GM19193 (cell line): ENCODE measurements around the gene ZNF827.

Source experiments
- POLR2A ChIP-seq: IDR thresholded peaks from 4 replicates; pipeline ENCODE4 v1.6.1; 2011; ENCODE audit not compliant: insufficient read depth, insufficient read length; ENCODE audit errors: extremely low read depth

ZNF827 gene

DNA sequence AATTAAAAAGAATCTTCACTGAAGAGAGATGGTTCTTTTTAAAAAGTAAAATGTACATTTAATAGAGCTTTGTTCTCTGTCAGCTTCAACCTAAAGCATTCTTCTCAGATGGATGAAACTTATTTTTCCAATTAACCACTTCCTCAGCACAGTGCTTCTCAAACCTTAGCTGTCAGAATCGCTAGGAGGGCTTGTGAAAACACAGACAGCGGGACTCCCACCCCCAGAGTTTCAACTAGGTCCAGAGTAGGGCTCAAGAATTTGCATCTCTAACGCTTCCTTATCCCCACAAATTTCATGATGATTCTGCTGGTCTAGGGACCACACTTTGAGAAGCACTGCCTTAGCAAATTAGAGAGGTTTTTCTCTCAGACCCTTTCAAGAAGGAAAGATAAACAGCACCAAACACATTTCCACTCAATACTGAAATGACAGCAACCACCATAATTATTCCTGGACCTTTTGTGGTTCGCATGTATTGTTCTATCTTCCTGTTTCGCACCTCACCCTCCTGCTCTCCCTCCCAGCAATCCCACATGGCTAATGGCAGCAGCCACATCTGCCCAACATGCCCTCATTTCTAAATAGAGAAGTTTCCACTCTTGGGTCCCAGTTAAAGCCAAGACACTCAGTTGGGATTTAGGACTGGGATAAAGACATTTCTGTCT lies 73.2 kb downstream of the ZNF827 start:
- no peak for TF ChIP-seq POLR2A

DNA sequence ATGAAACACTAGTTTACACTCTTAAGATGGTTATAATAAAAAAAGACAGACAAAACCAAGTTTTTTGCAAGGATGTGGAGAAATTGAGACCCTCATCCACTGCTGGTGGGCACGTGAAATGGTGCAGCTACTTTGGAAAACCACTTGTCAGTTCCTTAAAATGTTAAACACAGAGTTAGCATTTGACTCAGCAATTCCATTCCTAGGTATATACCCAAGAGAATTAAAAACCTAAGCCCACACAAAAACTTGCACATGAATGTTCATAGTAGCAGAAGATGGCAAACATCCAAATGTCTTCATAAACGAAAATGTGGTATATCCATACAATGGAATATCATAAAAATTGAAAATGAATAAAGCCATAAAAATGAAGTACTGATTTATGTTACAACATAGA lies 75.4 kb downstream of the ZNF827 start:
- TF ChIP-seq POLR2A, result no peak

DNA sequence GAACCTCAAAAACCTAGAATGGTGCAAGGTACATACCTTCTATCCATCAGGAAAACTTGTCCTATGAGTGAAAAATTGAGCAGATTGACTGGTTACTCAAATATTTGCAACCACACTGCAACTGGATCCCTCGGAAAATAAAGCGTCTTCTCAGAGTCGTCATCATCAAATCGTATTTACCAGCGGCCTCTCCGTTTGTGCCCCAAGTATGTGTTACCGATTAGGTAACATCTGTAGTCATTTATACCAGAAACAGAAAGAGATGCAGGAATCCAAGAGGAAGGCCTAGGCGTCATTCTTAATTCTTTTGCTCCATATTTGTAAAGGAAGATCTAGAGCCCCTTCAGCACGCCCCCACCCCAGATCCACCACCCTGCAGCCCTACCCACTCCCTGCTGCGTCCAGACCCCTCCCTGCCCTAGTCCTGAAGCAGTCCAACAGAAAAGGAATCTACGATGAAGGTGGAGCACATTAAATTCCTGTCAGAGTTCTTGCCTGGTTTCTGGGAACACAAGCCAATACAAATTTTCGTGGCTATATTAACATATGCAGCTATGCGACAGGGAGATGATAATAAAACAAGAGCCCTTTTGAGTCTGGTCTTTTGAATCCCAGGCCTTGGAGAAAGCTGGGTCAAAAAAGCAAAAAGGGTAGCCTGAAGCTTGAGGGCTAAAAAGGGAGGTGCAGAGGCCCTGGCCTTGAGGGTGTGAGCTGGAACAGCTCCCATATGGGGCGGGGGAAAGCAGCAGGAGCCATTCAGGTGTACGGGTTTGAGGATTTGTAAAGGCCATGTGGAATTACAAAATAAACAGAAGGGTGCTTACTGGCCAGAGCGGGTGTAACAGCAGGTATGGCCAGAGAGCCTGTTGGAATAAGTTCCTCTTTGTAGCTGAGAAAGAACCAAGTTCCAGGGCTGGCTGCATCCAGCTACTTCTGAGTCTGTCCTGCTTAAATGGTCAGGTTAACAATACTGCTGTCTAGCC lies 77.0 kb downstream of the ZNF827 start:
- no peak for TF ChIP-seq POLR2A

DNA sequence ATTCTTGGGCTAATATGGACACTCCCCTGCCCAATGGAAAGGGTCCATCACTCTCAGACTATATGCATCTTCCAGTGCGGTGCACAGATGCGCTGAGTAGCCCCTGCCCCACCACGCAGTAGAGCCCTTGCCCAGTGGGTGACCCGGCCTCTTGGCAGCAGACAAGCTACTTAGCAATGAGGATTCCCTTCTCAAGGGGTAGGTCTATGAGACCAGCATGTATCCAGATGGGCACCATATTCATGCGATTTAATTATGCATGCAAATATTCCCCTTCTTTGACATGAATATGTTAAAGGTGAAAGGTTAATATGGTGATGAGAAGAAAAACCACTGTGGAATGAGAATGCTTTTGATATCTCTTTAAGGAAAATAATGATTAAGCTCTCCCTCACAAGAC lies 77.7 kb downstream of the ZNF827 start:
- TF ChIP-seq POLR2A, result no peak

DNA sequence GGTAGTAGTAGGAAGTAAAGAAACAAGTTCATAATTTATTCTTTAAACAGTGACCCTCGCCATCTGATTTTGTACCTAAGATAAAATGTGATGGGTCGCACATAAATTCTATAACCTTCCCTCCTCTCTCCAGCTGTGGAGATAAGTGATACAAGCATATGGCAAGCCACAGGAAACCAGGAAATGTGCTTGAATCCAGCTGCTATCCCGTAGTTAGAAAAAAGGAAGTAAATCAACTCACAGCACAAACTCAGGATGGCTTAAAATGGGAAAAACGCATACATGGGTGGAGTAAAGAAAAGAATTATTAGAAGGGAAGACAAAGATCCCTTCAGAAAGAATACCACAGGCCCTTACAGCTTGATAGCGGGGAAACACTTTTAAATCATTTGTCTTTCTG lies 78.2 kb downstream of the ZNF827 start:
- TF ChIP-seq POLR2A, result no peak

DNA sequence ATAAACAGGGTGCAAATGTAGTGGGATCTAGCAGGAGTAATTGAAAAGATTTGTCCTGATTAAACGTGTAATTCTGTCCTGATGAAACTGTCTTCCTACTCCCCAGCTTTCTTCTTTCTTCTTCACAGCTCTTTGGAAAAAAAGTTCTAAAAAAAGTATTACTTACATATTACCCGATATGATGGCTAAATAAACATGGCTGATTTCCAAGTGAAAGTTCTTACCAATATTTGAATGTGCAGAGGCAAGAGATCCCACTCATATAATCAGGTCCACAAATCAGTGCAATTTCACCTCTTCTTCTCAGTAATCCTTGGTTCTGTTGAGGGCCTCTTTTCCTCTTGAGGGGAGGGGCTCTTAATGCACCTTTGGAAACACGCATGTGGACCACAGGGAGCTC lies 78.7 kb downstream of the ZNF827 start:
- no peak for TF ChIP-seq POLR2A

DNA sequence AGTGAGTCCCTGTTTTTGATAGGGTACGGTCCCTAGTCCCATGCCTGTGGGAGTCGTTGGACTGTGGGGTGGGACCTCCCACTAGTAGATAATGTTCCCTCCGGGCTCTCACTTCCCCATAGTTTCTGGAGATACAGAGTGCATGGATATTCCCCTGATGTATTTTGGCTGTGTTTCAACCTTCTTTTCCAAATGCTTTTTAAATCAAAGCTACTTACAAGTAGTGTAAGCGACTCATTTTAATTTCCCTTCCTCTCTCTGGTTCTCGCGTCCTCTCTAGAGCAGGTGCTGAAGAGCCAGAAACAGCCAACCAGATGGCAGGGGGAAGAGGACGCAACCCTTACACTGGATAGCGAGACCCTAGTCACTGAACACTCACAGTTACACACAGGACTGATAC lies 79.2 kb downstream of the ZNF827 start:
- no peak for TF ChIP-seq POLR2A

DNA sequence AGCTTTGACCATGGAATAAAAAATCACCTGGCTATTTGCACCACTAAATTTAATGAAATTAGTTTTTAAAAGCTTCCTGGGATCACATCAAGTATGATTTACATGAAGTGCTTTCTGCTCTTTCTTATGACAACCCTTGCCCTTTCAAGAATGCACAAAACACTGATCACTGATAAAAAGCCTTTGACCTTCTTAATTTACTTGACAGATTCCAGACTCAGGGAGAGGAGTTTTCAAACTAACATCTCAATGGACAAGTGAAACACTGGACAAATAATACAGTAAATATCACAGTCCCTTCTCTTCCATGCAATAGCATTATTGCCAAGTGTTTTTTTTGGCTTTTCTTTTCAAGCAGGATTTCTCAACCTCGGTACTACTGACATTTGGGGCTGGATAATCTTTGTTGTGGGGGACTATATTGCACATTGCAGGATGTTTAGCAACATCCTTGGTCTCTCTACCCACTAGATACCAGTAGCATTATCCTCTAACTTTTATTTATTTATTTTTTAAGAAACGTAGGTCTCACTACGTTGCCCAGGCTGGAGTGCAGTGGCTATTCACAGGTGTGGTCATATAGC lies 86.3 kb downstream of the ZNF827 start:
- TF ChIP-seq POLR2A, result no peak

DNA sequence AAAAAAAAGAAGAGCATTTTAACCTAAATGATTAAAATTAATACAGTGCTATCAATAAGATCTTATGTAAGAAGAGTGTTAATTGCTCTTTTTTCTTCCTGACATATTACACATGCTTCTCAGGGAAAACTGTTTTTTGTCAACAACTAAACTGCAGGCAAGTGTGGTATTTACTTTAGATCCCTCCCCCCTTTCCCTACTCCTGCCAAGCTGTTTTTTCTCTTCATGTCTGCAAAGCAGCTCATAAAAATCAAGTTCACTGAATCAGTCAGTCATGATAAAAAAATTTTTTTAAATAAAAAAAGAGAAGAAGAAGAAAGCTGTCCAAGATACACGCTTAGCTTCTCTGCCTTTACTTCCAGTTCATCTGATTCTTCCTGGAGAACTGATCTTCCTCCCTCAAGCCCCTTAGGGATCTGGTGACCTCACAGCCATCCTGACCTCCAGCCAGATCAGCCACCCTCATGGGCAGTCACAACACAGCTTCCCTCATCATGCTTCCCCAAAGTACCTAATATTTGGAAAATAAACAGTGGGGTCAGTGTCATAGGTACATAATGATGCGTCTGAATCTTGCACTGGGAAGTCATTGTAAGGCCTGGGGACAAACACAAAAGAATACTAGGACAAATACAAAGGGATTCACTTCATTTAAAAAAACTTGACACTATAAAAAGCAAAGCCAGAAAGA lies 87.0 kb downstream of the ZNF827 start:
- TF ChIP-seq POLR2A, result no peak

DNA sequence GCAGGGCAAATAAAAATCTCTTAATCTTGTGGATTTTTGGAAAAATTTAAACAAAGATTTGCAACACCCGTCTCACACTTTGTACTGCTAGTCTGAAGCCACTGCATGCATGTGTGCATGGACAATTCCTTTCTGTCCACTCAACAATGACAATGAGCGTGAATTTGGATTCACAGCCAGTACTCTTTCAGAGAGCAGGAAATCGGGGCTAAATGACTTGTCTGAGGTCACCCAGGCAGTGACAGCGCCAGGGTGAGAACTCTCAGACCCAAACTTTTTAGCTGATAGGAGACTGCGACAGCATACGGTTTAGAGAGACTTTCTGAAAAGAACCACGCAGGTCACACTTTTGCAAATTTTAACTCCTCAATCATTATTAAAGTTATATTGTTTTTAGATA lies 90.9 kb downstream of the ZNF827 start:
- TF ChIP-seq POLR2A, result no peak

DNA sequence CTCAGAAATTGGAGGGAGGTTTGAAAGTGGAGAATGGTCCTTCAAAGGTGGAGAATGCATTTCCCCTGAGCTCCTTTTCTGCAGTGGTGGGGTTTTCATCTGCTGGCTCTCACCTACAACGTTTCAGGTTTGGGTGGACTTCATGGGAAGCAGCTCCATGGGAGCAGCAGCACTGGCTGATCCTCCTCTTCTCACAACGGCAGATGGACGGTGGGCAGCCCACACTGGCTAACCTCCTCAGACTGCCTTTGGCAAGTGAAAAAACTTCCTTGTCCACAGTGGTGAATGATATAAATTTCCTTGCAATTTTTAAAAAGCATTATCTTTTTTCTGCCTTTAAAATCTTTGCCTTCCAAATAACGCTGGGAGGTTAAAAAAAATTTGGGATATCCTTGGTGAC lies 93.5 kb downstream of the ZNF827 start:
- no peak for TF ChIP-seq POLR2A

DNA sequence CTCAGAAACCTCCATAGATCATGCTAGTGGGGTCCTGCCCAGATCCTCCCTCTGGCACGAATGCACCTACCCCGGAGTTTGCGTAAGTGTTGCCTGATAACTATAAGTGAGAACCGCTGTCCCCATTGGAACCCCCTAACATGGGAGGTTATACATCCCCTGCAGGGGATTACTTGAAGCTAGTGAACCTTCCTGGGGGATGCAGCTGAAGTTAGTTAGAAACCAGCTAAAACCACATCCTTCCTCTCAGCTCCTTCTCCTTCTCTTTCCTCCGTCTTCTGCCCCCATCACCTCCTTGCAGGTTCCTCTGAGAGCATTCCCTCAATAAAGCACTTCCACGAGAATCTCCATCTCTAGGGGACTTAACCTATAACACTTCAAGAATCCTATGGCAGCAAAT lies 95.0 kb downstream of the ZNF827 start:
- TF ChIP-seq POLR2A, result no peak

DNA sequence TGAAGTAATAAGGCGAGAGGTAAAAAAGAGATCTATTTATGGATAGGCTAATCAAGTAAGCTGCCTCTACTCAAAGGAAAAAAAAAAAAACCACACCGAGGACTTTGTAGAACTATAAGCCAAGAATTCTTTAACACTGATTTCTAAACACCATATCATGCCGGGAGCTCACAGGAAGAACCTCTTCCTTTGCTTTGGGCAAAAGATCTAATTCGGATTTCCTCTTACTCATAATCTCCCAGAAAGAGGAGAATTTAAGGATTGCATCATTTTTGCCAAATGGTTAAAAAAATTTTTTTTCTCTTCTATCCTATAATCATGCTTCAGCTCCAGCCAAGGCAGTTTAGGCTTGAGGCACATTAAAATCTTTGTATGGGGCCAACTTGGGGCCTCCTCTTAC lies 95.5 kb downstream of the ZNF827 start:
- TF ChIP-seq POLR2A, result no peak

DNA sequence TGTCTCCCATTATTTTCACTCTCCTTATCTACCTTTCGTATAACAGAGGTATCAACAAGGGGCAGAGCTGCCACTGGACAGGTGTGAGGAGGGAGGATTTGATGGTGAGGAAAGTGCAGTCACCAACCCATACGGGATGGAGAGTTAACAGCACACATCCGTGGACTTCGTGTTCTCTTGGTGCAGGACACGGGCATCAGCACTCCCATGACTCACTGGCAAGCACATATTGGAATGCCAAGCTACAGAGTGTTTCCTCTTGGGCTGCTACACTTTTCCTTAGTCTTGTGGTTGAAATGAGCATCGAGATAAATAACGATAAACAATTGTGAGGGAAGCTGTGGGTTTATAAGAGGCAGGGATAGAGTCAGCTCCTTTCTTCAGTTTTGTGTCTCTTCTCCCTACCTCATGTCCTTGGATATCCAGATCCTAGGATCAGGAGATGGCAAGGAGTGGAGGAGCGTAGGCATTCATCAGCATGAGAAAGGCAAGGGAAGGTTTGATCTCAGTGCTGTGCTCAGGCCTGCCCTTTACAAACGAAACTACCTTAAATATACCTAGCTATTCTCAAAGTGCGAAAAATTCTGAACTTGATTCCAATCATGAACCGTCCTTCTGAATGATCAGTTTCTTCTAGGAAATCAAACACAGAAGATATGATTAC lies 96.3 kb downstream of the ZNF827 start:
- no peak for TF ChIP-seq POLR2A

DNA sequence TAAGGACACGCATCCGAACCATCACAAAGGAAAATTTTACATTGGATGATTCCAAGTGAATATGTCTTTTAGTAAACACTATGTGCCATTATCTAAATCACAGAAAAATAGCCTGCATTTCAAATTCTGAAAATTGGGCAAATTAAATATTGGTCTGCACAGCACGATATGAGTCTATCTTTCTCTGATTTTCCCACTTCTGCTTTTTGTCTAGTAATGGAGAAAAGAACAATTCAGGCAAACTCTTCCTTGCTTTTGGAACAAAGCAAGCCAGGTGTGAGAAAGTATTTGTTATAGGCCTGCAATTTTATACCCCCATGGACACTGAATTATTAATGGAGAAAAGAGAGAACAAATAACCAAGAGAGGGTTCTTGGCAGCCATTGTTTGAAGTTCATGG lies 97.8 kb downstream of the ZNF827 start:
- TF ChIP-seq POLR2A, result no peak
